K562 (cell line): Measurements from ENCODE around the gene NIM1K. TPM values are rescaled to one million over a fixed set of nuclear protein-coding genes. Genes with fewer than 3 reads are reported as not detected.

Source experiments
- BRD9 ChIP-seq: fragments of 450-650 bp; IDR thresholded peaks from 2 replicates; pipeline ENCODE4 v1.6.1; 2018; ENCODE audit warnings: low read depth; ENCODE audit not compliant: partially characterized antibody
- BRF1 ChIP-seq: IDR thresholded peaks from 3 replicates; pipeline ENCODE4 v1.6.1; 2011; ENCODE audit warnings: borderline replicate concordance, mild to moderate bottlenecking; ENCODE audit not compliant: insufficient read length; ENCODE audit errors: extremely low read depth
- CBFA2T2 ChIP-seq: fragments of 450-650 bp; conservative IDR thresholded peaks from 2 replicates; pipeline ENCODE4 v1.6.1; 2017; ENCODE audit warnings: mild to moderate bottlenecking
- CHD1 ChIP-seq: fragments of 200-600 bp; sonication (generic); IDR thresholded peaks from one replicate; pipeline ENCODE4 v1.6.1; 2012; ENCODE audit warnings: mild to moderate bottlenecking, moderate library complexity, low read length, inconsistent platforms
- CHD4 ChIP-seq: fragments of 200-600 bp; sonication (generic); IDR thresholded peaks from 3 replicates; pipeline ENCODE4 v1.6.1; 2012; ENCODE audit warnings: low read depth, mild to moderate bottlenecking, mixed read lengths, low read length, inconsistent platforms; ENCODE audit not compliant: insufficient read depth, insufficient replicate concordance, poor library complexity, severe bottlenecking
- DMBX1 ChIP-seq: fragments of 250-450 bp; sonication (Bioruptor Pico); IDR thresholded peaks from 2 replicates; pipeline ENCODE4 v1.8.0; 2022; ENCODE audit warnings: inconsistent platforms, mild to moderate bottlenecking, moderate library complexity, borderline replicate concordance
- HMGXB4 ChIP-seq: sonication (generic); formaldehyde crosslinking; IDR thresholded peaks from 2 replicates; pipeline ENCODE4 v1.8.1; 2023; ENCODE audit warnings: mild to moderate bottlenecking, missing genetic modification reagents
- ID3 ChIP-seq, 2 experiments: fragments of 250-450 bp in 1 of 2; fragments of 450-650 bp in 1 of 2; sonication (Bioruptor Pico) in 1 of 2; IDR thresholded peaks; 2 replicates each; pipeline versions ENCODE4 v1.6.1 to v1.8.0; 2016 to 2021; ENCODE audit warnings: mild to moderate bottlenecking in 2 of 2, moderate library complexity in 2 of 2, missing compliant biosample characterization in 1 of 2, missing genetic modification characterization in 1 of 2
- LEF1 ChIP-seq: fragments of 450-650 bp; IDR thresholded peaks from 2 replicates; pipeline ENCODE4 v1.6.1; 2016; ENCODE audit warnings: mild to moderate bottlenecking
- MEF2D ChIP-seq: conservative IDR thresholded peaks from 2 replicates; pipeline ENCODE4 v1.6.1; 2016; ENCODE audit warnings: low read depth, missing genetic modification characterization, missing compliant biosample characterization
- MNT ChIP-seq, 2 experiments: fragments of 450-650 bp; conservative IDR thresholded peaks; 2 replicates each; pipeline ENCODE4 v1.6.1; 2017; ENCODE audit warnings: mild to moderate bottlenecking in 2 of 2, moderate library complexity in 2 of 2
- MTA1 ChIP-seq: fragments of 450-650 bp; IDR thresholded peaks from 2 replicates; pipeline ENCODE4 v1.6.1; 2017; ENCODE audit warnings: borderline replicate concordance
- MYC ChIP-seq, 2 experiments: fragments of 250-450 bp in 1 of 2; sonication (Bioruptor Pico) in 1 of 2; IDR thresholded peaks; 2 replicates each; pipeline versions ENCODE4 v1.5.1 to v1.6.1; 2012 to 2021; ENCODE audit warnings: low read depth in 2 of 2, borderline replicate concordance in 1 of 2, improper control_type of control experiment in 1 of 2, low read length in 1 of 2, mild to moderate bottlenecking in 1 of 2, moderate library complexity in 1 of 2
- NFATC3 ChIP-seq: fragments of 450-650 bp; IDR thresholded peaks from 2 replicates; pipeline ENCODE4 v1.6.1; 2017; ENCODE audit warnings: mild to moderate bottlenecking
- PHF21A ChIP-seq: fragments of 450-650 bp; IDR thresholded peaks from 2 replicates; pipeline ENCODE4 v1.6.1; 2017; ENCODE audit warnings: low read depth, borderline replicate concordance
- RBFOX2 ChIP-seq: fragments of 200-400 bp; formaldehyde crosslinking; IDR thresholded peaks from 2 replicates; pipeline ENCODE4 v1.6.1; 2017; ENCODE audit warnings: low read depth, mild to moderate bottlenecking, low read length, moderate library complexity
- RCOR1 ChIP-seq, 2 experiments: IDR thresholded peaks; 2 replicates each; pipeline ENCODE4 v1.6.1; 2012; ENCODE audit warnings: low read depth in 2 of 2, low read length in 2 of 2, borderline replicate concordance in 1 of 2, improper control_type of control experiment in 1 of 2
- SMAD4 ChIP-seq: fragments of 250-450 bp; sonication (Bioruptor Pico); conservative IDR thresholded peaks from 2 replicates; pipeline ENCODE4 v1.8.0; 2021; ENCODE audit warnings: inconsistent platforms, mild to moderate bottlenecking, moderate library complexity
- SP2 ChIP-seq: IDR thresholded peaks from 2 replicates; pipeline ENCODE4 v1.6.1; 2011; ENCODE audit warnings: mild to moderate bottlenecking, low read depth, low read length, moderate library complexity; ENCODE audit not compliant: poor library complexity, severe bottlenecking; ENCODE audit errors: extremely low read depth
- ZNF239 ChIP-seq: fragments of 250-450 bp; sonication (Bioruptor Pico); IDR thresholded peaks from 2 replicates; pipeline ENCODE4 v1.4.0; 2020; ENCODE audit warnings: mild to moderate bottlenecking
- ZNF324 ChIP-seq: fragments of 250-450 bp; sonication (Bioruptor Pico); IDR thresholded peaks from 2 replicates; pipeline ENCODE4 v1.4.0; 2020; ENCODE audit warnings: mild to moderate bottlenecking
- ZNF395 ChIP-seq: fragments of 200-800 bp; sonication (Bioruptor generic); IDR thresholded peaks from 2 replicates; pipeline ENCODE4 v1.6.1; 2017; ENCODE audit warnings: missing genetic modification characterization, missing compliant biosample characterization
- ZNF57 ChIP-seq: fragments of 450-650 bp; formaldehyde crosslinking; IDR thresholded peaks from 2 replicates; pipeline ENCODE4 v1.4.0; 2020; ENCODE audit warnings: mild to moderate bottlenecking, moderate library complexity
- polyA plus RNA-seq, 8 experiments: library from polyadenylated mRNA; depleted of rRNA in 4 of 8; stranded (reverse) in 5 of 8; unstranded in 3 of 8; fragments of >200 nt; fragmentation: Nextera tagmentation in 2 of 8; fragmentation: Illumina TruSeq in 1 of 8; extraction: Ambion mirVana in 2 of 8; extraction: Trizol in 1 of 8; gene quantifications; 2 replicates each; pipeline versions ENCODE4 v1.2.1 to v1.2.3, GENCODE V29; 2011 to 2014; ENCODE audit warnings: inconsistent platforms in 1 of 8, missing spikeins in 1 of 8
- total RNA-seq, 7 experiments: library from RNA; depleted of rRNA in 6 of 7; stranded (reverse); fragments of >200 nt in 6 of 7; fragmentation: Illumina TruSeq in 2 of 7; extraction: Trizol in 2 of 7; gene quantifications; 2 replicates each; pipeline versions ENCODE4 v1.2.1 to v1.2.3, GENCODE V29; 2011 to 2021; ENCODE audit warnings: low replicate concordance in 1 of 7

Gene NIM1K
- total and polyA plus RNA-seq, 9 of the 15 experiments (the other 6 are each of a cell fraction or from before 2014, with no cell fraction given): 0.03 to 0.34 (median 0.08) TPM; not detected in 3

GRCh38 chr5:43320846-43321245, 128.8 kb downstream of the NIM1K start (continued):
- TF ChIP-seq BRD9 (peak; percentile 68), PHF21A (0 out of 2 replicates have a peak, but pooled peaks have one; percentile 68), RBFOX2 (no peak), RCOR1 (IDR thresholded peaks at IDR 0.05; ENCODE audit: borderline replicate concordance in 1 of 2, low read depth in 2 of 2, low read length in 2 of 2) (peak in 1 of 2 experiments; percentile 15; a peak in 1 of 4 replicates), LEF1 (peak; percentile 58; the same call in 1 of the 2 replicates), CHD1 (no peak), CHD4 (no peak), ZNF324 (CRISPR knock-in tag) (no peak), MNT (conservative IDR thresholded peaks at IDR 0.05) (no peak), MTA1 (peak; percentile 25; the same call in 1 of the 2 replicates), HMGXB4 (no peak), SP2 (no peak), ZNF239 (no peak), BRF1 (no peak), ZNF395 (CRISPR knock-in tag) (peak; percentile 35; the same call in 1 of the 2 replicates), ZNF57 (no peak), MEF2D (0 out of 2 replicates have a peak, but pooled peaks have one; percentile 42), NFATC3 (0 out of 2 replicates have a peak, but pooled peaks have one; percentile 38), SMAD4 (CRISPR knock-in tag) (peak; percentile 67), MYC (IDR thresholded peaks at IDR 0.05; ENCODE audit: low read depth, low read length) (no peak), MYC (CRISPR knock-in tag; IDR thresholded peaks at IDR 0.05; ENCODE audit: borderline replicate concordance, low read depth) (no peak), DMBX1 (CRISPR knock-in tag) (peak; percentile 63; the same call in 1 of the 2 replicates), CBFA2T2 (peak; percentile 92), ID3 (CRISPR knock-in tag; IDR thresholded peaks at IDR 0.05) (no peak), ID3 (tag; IDR thresholded peaks at IDR 0.05) (peak; percentile 56; the same call in 1 of the 2 replicates)
